Measurements from ENCODE around the gene CYSRT1.
"Not testable (repeated sequence)": the region's sequence is repeated elsewhere in the genome, so short reads cannot be mapped to it uniquely, and the experiment has no call there.

Gene CYSRT1

DNA sequence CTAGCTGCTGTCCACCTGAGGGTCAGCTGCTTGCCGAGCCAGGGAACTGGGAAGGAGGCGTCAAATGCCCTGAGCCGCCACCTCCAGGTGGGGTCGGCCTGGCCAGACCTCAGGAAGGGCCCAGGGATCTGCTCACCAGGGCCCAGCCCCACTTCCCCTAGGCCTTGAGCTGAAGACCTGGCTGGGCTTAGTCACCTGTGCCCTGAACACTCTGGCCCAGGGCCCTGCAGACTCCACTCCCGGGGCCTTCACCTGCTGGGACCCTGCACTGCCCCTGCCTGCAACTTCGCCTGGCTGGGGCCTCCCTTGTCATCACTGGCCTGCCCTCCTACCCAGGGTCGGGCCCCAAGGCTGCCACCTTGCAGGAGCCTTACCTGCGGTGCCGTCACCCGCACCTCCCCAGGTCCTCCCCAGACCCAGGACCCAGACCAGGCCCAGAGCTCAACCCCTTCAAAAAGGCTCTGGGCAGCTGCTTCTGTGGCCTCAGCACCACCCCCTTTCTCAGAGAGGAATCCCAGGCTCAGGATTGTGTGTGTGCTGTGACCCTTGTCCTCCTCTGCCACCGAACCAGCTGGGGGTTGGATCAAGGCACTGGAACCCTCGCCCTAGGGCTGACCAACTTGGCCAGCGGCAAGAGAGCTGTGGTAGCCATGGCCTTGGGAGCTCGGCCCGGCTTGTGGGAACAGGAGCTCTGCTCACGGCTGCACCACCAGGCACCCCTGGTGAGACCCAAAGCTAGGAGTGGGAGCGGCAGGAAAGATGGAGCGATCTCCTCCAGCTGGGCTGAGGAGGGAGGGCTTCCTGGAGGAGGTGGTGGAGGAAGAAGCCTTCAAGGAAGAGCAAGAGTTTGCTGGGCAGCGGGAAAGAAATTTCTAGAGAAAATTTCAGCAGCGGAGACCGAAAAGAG is 29.0 kb downstream of the CYSRT1 start:
- DNase-seq: no peak

DNA sequence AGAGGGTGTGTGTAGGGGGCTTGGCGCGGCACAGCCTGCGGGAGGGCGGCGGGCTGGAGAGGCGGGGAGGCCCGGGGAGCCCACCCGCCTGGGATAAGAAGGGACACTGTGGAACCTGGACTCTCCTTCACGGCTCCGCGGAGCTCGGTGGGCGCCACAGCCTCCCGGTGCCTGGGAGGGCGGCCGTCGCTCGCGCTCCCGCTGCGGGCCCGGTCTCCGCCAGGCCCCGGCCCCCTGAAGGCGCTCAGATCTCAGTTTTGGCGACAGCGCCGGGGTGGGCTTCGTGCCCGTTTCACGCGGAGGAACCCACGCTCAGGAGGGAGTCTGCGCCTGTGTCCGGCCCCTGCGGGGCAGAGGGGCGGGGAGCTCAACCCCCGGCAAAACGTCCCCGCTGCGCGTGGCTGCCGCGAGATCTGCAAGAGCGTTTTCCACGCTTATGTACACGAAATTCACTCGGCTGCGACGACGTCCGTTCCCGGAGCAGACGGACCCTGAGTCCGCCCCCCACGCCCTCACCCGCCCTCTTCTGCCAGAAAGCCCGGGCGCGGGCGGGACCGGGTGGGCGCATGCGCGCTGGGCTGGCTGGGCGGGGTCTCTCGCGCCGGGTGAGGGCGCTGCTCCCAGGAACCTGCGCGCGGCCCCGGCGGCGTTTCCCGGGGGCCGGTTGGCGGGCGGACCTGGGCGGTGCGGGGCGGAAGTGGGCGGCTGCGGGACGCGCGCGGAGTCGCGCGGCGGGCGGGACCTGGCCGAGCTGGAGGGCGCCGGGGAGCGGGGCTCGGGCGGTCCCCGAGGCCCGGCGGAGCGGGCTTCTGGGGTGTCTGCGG is 29.9 kb downstream of the CYSRT1 start, which contains the start of gene NELFB:
Gene NELFB (plus strand): TSS at position 704 of the 824 bp plus-strand sequence.
- peak; percentile 28 to 85 for DNase-seq

DNA sequence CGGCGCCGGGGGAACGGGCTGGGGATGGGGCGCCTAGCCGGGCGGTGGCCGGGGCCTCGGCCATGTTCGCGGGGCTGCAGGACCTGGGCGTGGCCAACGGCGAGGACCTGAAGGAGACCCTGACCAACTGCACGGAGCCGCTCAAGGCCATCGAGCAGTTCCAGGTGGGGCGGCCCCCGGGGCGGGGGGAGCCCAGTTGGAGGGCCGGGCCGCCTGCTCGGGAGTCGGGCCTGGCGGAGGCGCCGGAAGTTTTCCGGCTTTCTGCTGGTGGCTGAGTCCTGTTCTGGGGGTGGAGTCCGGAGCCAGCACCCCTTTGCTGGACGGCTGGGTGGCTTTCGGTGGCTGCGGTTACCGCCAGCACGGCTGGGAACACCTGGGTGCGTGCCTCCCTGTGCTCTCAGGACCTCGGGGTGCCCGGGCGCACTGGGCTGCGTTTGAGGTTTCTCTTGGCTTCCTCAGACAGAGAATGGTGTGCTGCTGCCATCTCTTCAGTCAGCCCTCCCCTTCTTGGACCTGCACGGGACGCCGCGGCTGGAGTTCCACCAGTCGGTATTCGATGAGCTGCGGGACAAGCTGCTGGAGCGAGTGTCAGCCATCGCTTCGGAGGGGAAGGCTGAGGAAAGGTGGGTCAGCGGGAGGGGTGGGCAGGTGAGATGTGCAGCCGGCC is 30.6 kb downstream of the CYSRT1 start:
- DNase-seq: peak in 1 of 2 experiments; percentile 67

DNA sequence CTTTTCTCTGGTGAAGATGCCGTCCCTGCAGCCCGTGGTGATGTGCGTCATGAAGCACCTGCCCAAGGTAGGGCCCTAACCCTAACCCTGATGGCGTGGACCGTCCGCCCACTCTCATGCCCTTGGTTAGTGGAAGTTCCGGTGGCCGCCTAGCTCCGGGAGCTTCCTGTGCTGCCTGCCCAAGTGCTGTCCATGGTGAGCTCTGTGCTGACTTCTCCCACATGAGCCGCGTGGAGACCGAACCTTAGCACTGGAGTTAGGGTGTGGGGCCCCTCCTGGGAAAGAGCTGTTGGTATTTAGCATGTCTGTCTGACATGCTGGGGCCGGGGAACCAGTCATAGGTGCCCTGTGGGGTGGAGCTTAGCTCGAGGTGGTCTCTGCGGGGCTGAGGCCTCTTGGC is 31.4 kb downstream of the CYSRT1 start:
- no peak for DNase-seq

DNA sequence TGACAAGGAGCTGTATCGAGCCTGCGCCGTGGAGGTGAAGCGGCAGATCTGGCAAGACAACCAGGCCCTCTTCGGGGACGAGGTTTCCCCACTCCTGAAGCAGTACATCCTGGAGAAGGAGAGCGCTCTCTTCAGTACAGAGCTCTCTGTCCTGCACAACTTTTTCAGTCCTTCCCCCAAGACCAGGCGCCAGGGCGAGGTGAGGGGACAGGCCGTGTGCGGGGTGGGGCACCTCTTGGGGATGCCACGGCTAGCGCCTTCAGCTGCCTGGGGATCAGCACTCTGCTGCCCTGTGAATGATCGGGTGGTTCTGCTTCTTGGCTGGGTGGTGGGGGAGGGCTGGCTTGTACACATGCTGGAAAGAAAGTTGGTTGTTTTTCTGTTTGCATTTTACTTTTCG is 31.9 kb downstream of the CYSRT1 start:
- no peak for DNase-seq

DNA sequence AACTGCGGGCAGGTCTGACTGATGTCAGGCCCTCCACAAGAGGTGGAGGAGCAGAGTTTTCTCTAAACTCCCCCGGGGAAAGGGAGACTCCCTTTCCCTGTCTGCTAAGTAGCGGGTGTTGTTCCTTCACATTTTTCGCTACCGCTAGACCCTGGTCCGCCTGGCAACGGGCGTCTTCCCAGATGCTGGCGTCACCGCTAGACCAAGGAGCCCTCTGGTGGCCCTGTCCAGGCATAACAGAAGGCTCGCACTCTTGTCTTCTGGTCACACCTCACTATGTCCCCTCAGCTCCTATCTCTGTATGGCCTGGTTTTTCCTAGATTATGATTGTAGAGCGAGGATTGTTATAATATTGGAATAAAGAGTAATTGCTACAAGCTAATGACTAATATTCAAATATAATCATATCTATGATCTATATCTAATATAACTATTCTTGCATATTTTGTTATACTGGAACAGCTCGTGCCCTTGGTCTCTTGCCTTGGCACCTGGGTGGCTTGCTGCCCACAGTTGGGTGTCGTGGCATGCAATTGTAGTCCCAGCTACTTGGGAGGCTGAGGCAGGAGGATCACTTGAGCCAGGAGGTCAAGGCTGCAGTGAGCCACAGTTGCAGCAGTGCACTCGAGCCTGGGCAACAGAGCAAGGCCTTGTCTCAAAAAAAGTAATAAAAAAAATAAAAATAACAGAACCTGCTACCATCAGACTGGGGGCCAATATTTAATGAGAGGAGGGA is 37.4 kb downstream of the CYSRT1 start:
- DNase-seq: not testable (repeated sequence)

DNA sequence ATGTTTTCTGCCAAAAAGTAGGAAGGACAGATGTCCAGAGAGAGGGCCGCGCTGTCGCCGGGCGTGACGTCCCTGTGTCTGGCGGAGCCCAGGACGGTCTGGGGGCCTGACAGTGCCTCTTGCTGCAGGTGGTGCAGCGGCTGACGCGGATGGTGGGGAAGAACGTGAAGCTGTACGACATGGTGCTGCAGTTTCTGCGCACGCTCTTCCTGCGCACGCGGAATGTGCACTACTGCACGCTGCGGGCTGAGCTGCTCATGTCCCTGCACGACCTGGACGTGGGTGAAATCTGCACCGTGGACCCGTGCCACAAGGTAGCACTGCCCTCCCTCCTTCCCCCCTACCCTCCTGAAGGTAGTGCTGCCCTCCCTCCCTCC is 37.9 kb downstream of the CYSRT1 start:
- DNase-seq: no peak

DNA sequence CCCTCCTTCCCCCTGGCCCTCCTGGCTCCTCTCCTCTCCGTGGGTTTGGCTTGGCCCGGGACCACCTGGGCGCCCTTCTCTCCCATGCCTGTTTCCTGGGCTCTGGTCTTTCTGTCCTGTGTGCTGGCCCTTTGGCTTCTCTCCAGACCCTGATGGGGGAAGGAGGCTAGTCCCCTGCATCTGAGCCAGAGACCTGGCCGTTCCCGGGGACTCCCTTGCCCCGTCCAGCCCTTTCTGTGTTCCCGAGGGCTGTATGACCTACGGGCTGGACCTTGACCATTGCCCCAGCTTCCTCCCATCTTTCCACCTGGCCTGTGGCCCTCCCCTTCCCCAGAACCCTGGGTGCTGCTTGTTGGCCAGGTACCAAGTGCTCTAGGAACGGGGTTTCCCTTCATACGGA is 38.5 kb downstream of the CYSRT1 start:
- no peak for DNase-seq

DNA sequence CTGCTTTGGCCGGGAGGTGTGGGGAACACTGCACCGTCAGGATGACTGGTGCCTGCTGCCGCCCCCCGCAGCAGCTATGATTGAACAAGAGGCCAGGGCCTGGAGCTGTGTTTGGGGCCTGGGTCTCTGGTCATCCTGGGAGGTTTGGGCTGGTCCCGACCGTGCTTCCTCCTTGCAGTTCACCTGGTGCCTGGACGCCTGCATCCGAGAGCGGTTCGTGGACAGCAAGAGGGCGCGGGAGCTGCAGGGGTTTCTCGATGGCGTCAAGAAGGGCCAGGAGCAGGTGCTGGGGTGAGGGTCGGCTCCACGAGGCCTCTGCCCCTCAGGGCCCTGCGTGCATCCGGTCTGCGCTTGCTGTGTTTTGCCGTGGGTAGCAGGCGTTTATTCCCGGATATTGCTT is 39.1 kb downstream of the CYSRT1 start:
- no peak for DNase-seq

DNA sequence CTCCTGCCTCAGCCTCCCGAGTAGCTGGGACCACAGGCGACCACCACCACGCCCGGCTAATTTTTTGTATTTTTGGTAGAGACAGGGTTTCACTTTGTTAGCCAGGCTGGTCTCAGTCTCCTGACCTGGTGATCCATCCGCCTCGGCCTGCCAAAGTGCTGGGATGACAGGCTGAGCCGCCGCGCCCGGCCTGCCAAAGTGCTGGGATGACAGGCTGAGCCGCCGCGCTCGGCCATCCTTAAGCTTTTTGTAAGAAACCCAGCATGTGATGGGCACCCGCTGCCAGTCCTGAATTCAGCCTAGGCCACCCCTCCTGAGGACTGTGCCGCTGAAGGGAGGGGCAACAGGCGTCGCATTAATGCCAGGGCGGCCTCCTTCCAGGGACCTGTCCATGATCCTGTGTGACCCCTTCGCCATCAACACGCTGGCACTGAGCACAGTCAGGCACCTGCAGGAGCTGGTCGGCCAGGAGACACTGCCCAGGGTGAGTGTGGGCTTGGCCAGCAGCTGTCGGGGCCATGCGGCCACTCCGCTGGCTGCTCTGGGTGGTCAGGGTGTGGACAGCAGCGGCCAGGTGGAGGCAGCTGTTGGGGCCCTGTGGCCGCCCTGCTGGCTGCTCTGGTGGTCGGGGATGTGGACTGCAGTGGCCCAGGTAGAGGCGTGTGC is 40.7 kb downstream of the CYSRT1 start:
- DNase-seq: no peak

DNA sequence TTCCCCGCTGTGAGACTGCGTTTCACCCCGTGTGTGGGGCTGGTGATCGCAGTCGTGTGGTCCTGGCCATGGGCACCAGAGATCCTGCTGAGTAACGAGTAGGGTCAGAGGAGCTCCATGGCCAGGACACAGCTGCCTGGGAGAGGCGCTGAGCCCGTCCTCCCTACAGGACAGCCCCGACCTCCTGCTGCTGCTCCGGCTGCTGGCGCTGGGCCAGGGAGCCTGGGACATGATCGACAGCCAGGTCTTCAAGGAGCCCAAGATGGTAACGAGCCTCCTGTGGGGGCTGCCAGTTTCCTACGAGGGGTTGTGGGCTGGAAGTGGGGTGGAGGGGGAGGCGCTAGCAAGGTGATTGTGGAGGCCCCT is 41.2 kb downstream of the CYSRT1 start:
- DNase-seq: no peak

DNA sequence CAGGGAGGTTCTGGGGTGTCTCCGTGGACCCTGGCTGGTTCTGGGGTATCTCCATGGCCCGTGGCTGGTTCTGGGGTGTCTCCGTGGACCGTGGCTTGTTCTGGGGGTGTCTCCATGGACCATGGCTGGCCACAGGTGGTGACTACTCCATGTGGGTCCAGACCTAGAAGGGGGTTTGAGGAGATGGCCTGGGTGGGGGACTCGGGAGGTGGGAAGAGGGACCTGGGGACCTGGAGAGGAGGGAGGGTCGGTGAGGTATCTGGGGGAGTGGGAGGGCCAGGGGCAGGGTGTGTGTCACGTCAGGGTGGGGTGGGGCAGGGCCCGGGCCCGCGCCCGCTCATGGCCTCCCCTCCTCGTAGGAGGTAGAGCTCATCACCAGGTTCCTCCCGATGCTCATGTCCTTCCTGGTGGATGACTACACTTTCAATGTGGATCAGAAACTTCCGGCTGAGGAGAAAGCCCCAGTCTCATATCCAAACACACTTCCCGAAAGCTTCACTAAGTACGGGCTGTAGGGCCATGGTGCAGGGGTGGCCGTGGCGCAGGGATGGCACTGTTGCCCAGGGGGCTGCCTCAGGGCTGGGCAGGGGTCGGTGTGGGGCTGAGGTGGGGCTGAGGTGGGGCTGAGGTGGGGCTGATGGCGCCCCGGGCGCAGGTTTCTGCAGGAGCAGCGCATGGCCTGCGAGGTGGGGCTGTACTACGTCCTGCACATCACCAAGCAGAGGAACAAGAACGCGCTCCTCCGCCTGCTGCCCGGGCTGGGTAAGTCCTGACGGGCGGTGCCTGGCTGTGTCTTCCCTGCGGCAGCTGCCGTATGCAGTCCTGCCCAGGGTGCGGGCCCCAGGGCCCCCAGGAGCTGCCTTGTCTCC is 41.8 kb downstream of the CYSRT1 start:
- no peak for DNase-seq

DNA sequence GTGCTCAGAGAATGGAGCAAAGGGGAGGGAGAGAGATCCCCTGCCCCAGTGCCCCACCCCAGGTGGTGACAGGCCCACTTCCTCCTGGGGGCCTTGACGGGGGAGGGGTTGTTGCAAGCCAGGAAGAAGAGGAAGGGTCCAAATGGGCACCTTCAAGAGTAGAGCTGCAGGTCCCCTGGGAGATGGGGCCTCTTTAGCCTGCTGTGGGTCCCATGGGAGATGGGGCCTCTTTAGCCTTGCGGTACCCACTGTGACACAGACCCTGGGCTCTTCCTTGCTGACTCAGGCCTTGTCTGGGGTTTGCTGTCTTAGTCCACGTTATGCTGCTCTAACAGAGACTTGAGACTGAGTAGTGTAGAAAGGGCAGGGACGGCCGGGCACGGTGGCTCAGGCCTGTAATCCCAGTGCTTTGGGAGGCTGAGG is 43.0 kb downstream of the CYSRT1 start:
- no peak for DNase-seq

DNA sequence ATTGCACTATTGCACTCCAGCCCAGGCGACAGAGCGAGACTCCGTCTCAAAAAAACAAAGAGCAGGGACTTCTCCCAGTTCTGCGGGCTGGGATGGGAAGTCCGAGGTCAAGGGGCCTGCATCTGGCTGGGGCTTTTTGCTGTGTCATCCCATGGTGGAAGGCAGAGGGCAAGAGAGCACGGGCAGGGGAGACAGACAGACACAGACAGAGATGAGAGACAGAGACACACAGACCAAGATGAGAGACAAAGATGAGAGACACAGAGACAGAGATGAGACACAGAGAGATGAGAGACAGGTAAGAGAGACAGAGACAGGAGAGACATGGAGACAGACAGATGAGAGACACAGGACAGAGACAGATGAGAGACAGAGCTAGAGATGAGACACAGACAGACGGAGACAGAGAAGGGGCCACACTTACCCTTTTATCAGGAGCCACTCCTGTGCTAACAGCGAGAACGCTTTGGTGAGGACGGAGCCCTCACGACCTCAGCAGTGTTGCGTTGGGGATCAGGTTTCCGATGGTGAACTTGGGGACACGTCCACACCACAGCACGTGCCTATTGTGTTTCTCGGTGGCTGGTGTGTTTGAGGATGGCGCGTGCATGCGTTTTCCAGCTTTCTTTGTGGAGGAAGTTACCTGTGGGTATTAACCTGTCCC is 43.7 kb downstream of the CYSRT1 start:
- DNase-seq: no peak

DNA sequence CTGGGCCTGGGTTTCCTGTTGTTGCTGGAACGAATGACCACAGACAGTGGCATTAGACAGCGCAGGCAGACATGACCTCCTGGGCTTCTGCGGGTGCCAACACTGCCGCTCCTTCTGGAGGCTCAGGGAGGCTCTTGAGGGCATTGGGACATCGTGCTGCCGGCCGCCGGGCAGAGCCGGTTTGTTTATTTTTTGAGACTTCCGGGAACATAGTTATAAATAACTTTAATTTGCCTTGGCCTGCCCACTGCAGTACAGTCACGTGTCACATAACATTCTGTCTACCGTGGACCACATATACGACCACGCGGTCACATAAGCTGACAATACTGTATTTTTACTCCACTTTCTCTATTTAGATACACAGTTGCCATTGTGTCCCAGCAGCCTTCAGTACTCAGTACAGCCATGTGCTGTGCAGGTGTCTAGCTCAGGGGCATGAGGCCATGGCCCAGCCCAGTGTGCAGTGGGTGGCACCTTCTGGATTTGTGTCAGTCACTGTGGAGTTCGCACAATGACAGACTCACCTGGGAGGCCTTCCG is 44.3 kb downstream of the CYSRT1 start:
- DNase-seq: peak in 1 of 2 experiments; percentile 34

DNA sequence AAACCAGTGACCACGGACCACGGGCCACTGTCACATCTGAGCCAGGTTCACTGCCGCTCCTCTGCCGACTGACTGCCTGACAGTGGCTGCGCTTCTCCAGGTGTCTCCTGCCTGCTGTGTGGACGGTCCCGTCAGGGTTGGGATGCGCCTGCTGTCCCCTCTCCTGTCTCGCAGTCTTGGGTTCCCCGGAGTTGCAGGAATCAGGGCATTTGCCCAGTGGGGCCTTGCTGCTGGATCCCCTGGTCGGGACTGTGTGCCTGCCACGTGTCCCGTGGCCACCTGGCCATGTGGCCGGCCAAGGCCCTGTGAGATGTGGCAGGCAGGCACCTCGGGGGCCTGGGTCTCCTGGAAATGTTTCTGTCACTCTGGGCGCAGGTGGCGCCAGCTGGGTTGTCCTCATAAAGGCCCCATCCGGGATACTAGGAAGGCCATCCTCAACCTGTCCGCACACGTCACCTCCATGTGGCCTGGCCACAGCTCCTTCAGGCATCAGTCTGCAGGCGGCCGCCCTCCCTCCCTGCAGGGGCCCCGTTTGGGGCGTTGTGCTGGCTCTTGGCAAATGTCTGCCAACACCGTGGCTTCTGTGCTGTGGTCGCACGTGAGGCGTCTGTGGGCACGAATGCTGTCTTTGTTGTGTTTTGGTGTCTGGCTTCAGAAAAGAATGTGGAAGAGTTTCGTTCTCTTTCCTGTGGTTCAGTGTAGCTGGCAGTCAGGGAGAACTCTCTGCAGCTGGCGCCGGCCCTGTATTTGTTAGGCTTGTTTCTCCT is 46.1 kb downstream of the CYSRT1 start:
- no peak for DNase-seq

DNA sequence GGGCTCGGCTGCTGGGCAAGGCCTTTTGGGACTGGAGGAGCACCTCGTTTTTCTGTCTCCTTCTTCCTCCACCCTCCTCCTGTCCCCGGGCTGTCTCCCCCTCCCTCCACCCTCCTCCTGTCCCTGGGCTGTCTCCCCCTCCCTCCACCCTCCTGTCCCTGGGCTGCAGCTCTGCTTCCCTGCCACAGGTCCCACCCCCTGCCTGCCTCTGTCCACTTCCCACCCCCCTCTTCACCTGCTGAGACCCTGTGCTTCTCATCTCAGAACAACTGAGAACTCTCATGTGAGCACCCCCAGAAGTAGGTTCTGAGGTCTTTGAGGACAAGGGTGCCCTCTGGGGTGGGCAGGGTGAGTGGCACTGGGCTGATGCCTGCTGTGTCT is 46.7 kb downstream of the CYSRT1 start:
- no peak for DNase-seq

DNA sequence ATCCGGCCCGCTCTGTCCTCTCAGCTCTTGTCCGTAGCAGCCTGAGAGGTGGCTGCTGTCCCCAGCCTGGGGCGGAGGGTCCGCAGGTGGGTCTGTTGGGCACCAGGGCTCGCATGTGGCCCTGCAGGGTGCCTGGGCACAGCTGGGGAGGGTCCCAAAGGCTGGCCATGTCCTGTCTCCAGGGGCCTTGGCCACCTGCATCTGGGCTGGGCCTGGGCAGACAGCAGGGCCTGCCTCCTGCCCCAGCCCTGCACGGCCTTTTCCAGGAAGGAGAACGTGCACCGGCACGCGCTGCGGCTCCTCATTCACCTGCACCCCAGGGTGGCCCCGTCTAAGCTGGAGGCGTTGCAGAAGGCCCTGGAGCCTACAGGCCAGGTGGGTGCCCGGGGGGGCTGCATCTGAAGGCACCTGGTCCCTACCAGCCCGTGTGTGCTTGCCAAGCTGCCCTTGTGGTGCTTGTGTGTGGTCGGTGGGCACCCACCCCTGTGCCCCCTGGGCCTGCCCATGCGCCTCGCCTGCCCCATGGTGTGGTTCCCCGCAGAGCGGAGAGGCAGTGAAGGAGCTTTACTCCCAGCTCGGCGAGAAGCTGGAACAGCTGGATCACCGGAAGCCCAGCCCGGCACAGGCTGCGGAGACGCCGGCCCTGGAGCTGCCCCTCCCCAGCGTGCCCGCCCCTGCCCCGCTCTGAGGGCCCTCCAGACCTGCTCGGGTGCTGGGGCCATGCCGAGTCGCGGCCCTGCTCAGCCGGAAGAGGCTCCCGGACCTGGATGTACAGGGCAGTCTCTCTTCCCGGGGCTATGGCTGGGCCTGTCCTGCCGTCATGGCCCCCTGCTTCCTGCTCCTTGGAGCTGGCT is 47.5 kb downstream of the CYSRT1 start:
- no peak for DNase-seq

DNA sequence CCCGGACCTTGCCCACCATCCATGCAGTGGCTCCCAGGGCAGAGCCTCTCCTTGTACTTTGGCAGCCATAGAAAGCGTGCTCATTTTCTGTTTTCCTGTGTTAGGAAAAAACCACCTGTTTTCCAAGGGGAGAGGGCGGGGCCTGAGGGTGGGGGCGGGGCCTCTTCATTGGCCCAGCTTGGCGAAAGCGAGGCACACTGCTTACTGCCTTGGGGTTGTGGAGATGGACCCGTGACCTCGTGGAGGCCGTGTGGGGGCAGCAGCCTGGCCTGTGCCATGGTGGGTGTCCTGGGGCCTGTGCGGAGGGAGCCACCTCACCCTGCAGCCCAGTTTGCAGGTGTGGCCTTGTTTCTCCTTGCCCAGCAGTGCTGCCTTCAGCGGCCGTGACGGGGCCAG is 48.1 kb downstream of the CYSRT1 start:
- DNase-seq: no peak
